Neural cell (in vitro differentiated cells): ENCODE measurements around the gene B4GALT4. TPM values are rescaled to one million over a fixed set of nuclear protein-coding genes. Genes with fewer than 3 reads are reported as not detected.

Experiments
- H2AFZ ChIP-seq: fragments of 200-600, 300-800 bp; sonication (generic), shearing (Covaris generic); 2 replicates; pipeline ENCODE4 v1.6.0; 2014; ENCODE audit warnings: low read depth, mild to moderate bottlenecking, antibody characterized with exemption, low read length, moderate library complexity
- H3F3A ChIP-seq: fragments of 200-600 bp; shearing (Covaris generic); 2 replicates; pipeline ENCODE4 v1.6.1; 2016; ENCODE audit warnings: mild to moderate bottlenecking, moderate library complexity, mixed read lengths, antibody characterized with exemption, low read length; ENCODE audit not compliant: insufficient read depth, poor library complexity, severe bottlenecking
- H3K27ac ChIP-seq: fragments of 200-600, 300-800 bp; sonication (generic), shearing (Covaris generic); 2 replicates; pipeline ENCODE4 v1.5.1; 2014; ENCODE audit warnings: mild to moderate bottlenecking, low read length, moderate library complexity
- H3K27me3 ChIP-seq: fragments of 300-800, 200-600 bp; sonication (generic), shearing (Covaris generic); 2 replicates; pipeline ENCODE4 v1.6.0; 2014; ENCODE audit warnings: mild to moderate bottlenecking, low read depth, low read length, moderate library complexity; ENCODE audit not compliant: insufficient read depth
- H3K36me3 ChIP-seq: fragments of 300-800, 200-600 bp; sonication (generic), shearing (Covaris generic); 2 replicates; pipeline ENCODE4 v1.5.1; 2014; ENCODE audit warnings: mild to moderate bottlenecking, antibody characterized with exemption, low read length, moderate library complexity; ENCODE audit not compliant: insufficient read depth
- H3K4me2 ChIP-seq: fragments of 300-800, 200-600 bp; sonication (generic), shearing (Covaris generic); 2 replicates; pipeline ENCODE4 v1.6.0; 2014; ENCODE audit warnings: mild to moderate bottlenecking, low read length
- H3K4me3 ChIP-seq: fragments of 300-800, 200-600 bp; sonication (generic), shearing (Covaris generic); 2 replicates; pipeline ENCODE4 v1.5.1; 2014; ENCODE audit warnings: mild to moderate bottlenecking, low read length, moderate library complexity
- H3K79me2 ChIP-seq: fragments of 200-600 bp; shearing (Covaris generic); replicated peaks from 2 replicates; pipeline ENCODE4 v1.6.0; 2014; ENCODE audit warnings: mild to moderate bottlenecking, low read length, moderate library complexity; ENCODE audit not compliant: insufficient read depth
- H3K9ac ChIP-seq: fragments of 300-800, 200-600 bp; sonication (generic), shearing (Covaris generic); 2 replicates; pipeline ENCODE4 v1.6.1; 2016; ENCODE audit warnings: mild to moderate bottlenecking, low read length, mixed read lengths
- H3K9me2 ChIP-seq: fragments of 200-600 bp; shearing (Covaris generic); 2 replicates; pipeline ENCODE4 v1.6.1; 2016; ENCODE audit warnings: mild to moderate bottlenecking, low read length, mixed read lengths; ENCODE audit not compliant: insufficient read depth
- H3K9me3 ChIP-seq: fragments of 200-600, 300-800 bp; sonication (generic), shearing (Covaris generic); 2 replicates; pipeline ENCODE4 v1.6.1; 2016; ENCODE audit warnings: mild to moderate bottlenecking, mixed run types, low read length, moderate library complexity, mixed read lengths
- H4K20me1 ChIP-seq: fragments of 200-600 bp; shearing (Covaris generic); 2 replicates; pipeline ENCODE4 v1.6.1; 2016; ENCODE audit warnings: mild to moderate bottlenecking, mixed run types; ENCODE audit not compliant: insufficient read depth
- EP300 ChIP-seq: fragments of 450-650 bp; conservative IDR thresholded peaks from 2 replicates; pipeline ENCODE4 v1.6.1; 2014; ENCODE audit warnings: antibody characterized with exemption, mild to moderate bottlenecking, moderate library complexity; ENCODE audit not compliant: poor library complexity, severe bottlenecking
- EZH2 ChIP-seq: fragments of 200-600, 300-800 bp; shearing (Covaris generic), sonication (generic); IDR thresholded peaks from 2 replicates; pipeline ENCODE4 v1.6.1; 2014; ENCODE audit warnings: antibody characterized with exemption, low read length, borderline replicate concordance, mild to moderate bottlenecking; ENCODE audit not compliant: insufficient read depth, poor library complexity, severe bottlenecking
- MXI1 ChIP-seq: fragments of 450-650 bp; conservative IDR thresholded peaks from 2 replicates; pipeline ENCODE4 v1.6.1; 2014; ENCODE audit warnings: antibody characterized with exemption, mild to moderate bottlenecking; ENCODE audit not compliant: poor library complexity, severe bottlenecking
- POLR2AphosphoS5 ChIP-seq: IDR thresholded peaks from 2 replicates; pipeline ENCODE4 v1.6.1; 2012
- RAD21 ChIP-seq: fragments of 450-650 bp; conservative IDR thresholded peaks from 2 replicates; pipeline ENCODE4 v1.6.1; 2014; ENCODE audit warnings: antibody characterized with exemption, mild to moderate bottlenecking, moderate library complexity
- SMC3 ChIP-seq: fragments of 450-650 bp; conservative IDR thresholded peaks from 2 replicates; pipeline ENCODE4 v1.6.1; 2014; ENCODE audit warnings: antibody characterized with exemption, mild to moderate bottlenecking, moderate library complexity; ENCODE audit not compliant: poor library complexity
- TAF1 ChIP-seq: IDR thresholded peaks from 2 replicates; pipeline ENCODE4 v1.6.1; 2012; ENCODE audit warnings: low read depth
- polyA plus RNA-seq: library from polyadenylated mRNA; depleted of rRNA; stranded (reverse); fragments of >200 nt; gene quantifications from 2 replicates; pipeline ENCODE4 v1.2.3, GENCODE V29; 2014
- TF ChIP-seq, protein P1 (sequence below): IDR thresholded peaks from 2 replicates; pipeline ENCODE4 v1.6.1; 2012; ENCODE audit warnings: borderline replicate concordance
- TF ChIP-seq, protein P2 (sequence below): fragments of 450-650 bp; IDR thresholded peaks from 2 replicates; pipeline ENCODE4 v1.5.1; 2014; ENCODE audit warnings: antibody characterized with exemption, mild to moderate bottlenecking, moderate library complexity; ENCODE audit not compliant: poor library complexity, severe bottlenecking

B4GALT4 gene
- polyA plus RNA-seq, 1 donor from 2014 or later, result 11.8 TPM

DNA sequence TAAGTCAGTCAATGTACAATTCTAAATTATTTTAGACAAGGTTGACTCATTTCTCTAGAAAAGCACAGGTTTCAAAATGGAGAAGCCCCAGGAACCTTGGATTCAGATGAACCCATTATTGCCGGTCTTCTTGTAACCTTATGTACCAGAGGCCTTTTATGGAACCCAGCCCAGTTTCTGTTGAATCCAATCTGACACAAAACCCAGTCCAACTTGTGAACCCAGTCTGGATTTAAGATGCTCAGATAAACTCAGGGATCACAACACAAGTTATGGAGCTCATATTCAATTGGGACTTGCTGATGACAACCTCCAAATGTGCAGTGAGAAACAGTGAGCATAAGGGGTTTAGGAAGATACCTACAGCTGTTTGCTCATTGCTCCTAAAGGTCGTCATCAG is 16.4 kb upstream of the B4GALT4 start:
- Histone ChIP-seq H3K9me3 (no peaks in the 10 kb centered on the region), H3K27me3 (no peaks in the 10 kb centered on the region), H3K4me3 (no peak overlapping the region), H2AFZ (no peak overlapping the region), H4K20me1 (no peaks in the 10 kb centered on the region), H3K9ac (no peak overlapping the region), H3K9me2 (no peaks in the 10 kb centered on the region), H3F3A (no peaks in the 10 kb centered on the region), H3K79me2 (no peaks in the 10 kb centered on the region), H3K4me2 (no peak overlapping the region), H3K27ac (no peak overlapping the region), H3K36me3 (no peaks in the 10 kb centered on the region)
- TF ChIP-seq RAD21 (no peak), EP300 (no peak), EZH2 (no peak), TAF1 (no peak), SMC3 (no peak), MXI1 (no peak)

DNA sequence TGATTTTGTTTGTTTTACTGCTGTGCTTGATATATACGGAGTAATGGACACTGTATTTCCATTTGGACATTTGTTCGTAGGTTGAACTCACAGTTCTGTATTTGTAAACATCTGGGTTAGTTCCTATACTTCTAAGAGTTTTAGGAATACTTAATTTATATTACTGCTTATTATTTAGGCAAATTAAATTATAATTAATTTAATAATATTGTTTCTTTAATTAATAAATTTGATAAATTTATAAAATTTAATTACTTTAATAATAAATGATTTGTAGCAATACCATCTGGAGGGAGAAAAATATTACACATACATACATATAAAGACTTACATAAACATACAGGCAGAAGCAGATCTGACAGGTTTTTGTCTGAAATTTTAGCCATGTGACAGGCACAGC is 14.5 kb upstream of the B4GALT4 start:
- Histone ChIP-seq H3K9me2 (no peaks in the 10 kb centered on the region), H3K27ac (no peak overlapping the region), H2AFZ (no peak overlapping the region), H3K79me2 (no peaks in the 10 kb centered on the region), H3K27me3 (no peaks in the 10 kb centered on the region), H3K9ac (no peak overlapping the region), H3F3A (no peaks in the 10 kb centered on the region), H3K36me3 (no peaks in the 10 kb centered on the region), H3K9me3 (no peaks in the 10 kb centered on the region), H3K4me3 (no peak overlapping the region), H3K4me2 (no peak overlapping the region), H4K20me1 (no peaks in the 10 kb centered on the region)
- TF ChIP-seq POLR2AphosphoS5, result no peak

DNA sequence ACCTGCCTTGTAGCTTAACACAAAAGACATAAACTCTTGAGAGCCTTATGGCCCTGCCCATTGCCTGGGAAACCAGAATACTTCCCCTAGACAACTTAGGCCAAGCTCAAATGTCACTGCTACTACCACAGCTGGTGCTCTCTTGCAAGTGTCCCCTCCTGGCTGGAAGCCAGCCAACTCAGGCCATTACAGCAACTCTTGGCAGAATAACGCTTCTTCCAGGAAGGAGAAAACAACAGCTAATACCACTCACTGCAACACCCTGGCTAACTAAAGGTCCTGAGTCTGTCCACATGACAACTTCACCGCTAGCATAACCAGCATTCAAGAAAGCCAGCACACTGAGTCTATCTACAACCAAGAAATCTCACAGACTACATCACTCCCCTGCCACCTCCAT is 5.1 kb upstream of the B4GALT4 start:
- H3F3A ChIP-seq, result no peaks in the 10 kb centered on the region
- TF ChIP-seq SMC3 (no peak), EZH2 (no peak), TAF1 (no peak), MXI1 (no peak), EP300 (no peak), RAD21 (no peak), POLR2AphosphoS5 (no peak)
- TF ChIP-seq, protein P1, sequence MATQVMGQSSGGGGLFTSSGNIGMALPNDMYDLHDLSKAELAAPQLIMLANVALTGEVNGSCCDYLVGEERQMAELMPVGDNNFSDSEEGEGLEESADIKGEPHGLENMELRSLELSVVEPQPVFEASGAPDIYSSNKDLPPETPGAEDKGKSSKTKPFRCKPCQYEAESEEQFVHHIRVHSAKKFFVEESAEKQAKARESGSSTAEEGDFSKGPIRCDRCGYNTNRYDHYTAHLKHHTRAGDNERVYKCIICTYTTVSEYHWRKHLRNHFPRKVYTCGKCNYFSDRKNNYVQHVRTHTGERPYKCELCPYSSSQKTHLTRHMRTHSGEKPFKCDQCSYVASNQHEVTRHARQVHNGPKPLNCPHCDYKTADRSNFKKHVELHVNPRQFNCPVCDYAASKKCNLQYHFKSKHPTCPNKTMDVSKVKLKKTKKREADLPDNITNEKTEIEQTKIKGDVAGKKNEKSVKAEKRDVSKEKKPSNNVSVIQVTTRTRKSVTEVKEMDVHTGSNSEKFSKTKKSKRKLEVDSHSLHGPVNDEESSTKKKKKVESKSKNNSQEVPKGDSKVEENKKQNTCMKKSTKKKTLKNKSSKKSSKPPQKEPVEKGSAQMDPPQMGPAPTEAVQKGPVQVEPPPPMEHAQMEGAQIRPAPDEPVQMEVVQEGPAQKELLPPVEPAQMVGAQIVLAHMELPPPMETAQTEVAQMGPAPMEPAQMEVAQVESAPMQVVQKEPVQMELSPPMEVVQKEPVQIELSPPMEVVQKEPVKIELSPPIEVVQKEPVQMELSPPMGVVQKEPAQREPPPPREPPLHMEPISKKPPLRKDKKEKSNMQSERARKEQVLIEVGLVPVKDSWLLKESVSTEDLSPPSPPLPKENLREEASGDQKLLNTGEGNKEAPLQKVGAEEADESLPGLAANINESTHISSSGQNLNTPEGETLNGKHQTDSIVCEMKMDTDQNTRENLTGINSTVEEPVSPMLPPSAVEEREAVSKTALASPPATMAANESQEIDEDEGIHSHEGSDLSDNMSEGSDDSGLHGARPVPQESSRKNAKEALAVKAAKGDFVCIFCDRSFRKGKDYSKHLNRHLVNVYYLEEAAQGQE, result no peak
- TF ChIP-seq, protein P2, sequence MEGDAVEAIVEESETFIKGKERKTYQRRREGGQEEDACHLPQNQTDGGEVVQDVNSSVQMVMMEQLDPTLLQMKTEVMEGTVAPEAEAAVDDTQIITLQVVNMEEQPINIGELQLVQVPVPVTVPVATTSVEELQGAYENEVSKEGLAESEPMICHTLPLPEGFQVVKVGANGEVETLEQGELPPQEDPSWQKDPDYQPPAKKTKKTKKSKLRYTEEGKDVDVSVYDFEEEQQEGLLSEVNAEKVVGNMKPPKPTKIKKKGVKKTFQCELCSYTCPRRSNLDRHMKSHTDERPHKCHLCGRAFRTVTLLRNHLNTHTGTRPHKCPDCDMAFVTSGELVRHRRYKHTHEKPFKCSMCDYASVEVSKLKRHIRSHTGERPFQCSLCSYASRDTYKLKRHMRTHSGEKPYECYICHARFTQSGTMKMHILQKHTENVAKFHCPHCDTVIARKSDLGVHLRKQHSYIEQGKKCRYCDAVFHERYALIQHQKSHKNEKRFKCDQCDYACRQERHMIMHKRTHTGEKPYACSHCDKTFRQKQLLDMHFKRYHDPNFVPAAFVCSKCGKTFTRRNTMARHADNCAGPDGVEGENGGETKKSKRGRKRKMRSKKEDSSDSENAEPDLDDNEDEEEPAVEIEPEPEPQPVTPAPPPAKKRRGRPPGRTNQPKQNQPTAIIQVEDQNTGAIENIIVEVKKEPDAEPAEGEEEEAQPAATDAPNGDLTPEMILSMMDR, result no peak
- no peak overlapping the region for H3K27ac ChIP-seq
- no peaks in the 10 kb centered on the region for H3K79me2 ChIP-seq
- H3K9me2 ChIP-seq, result no peaks in the 10 kb centered on the region
- H3K36me3 ChIP-seq, result no peaks in the 10 kb centered on the region
- no peak overlapping the region for H3K4me3 ChIP-seq
- H3K4me2 ChIP-seq, result no peak overlapping the region
- H3K27me3 ChIP-seq, result no peaks in the 10 kb centered on the region
- H3K9me3 ChIP-seq, result no peaks in the 10 kb centered on the region
- H3K9ac ChIP-seq, result no peak overlapping the region
- H4K20me1 ChIP-seq, result no peaks in the 10 kb centered on the region
- H2AFZ ChIP-seq, result no peak overlapping the region
